GF-D8 (cell line): ENCODE results near the gene ASH1L.
"Not testable (repeated sequence)": the region's sequence is repeated elsewhere in the genome, so short reads cannot be mapped to it uniquely, and the experiment has no call there.

Source experiments
- DNase-seq: peaks from one replicate; lab custom pipeline; 2025; lab: John Stamatoyannopoulos, UW

The ASH1L gene

GRCh38 chr1:155493595-155493994 lies 69.0 kb downstream of the ASH1L start:
- DNase-seq = not testable (repeated sequence)

- not testable (repeated sequence) for DNase-seq
Measured at GRCh38 chr1:155488419-155488818, 74.2 kb downstream of the ASH1L start.

GRCh38 chr1:155487541-155487940 lies 75.1 kb downstream of the ASH1L start:
- no peak for DNase-seq

GRCh38 chr1:155486952-155487351 lies 75.7 kb downstream of the ASH1L start:
- DNase-seq = not testable (repeated sequence)

GRCh38 chr1:155485945-155486344 lies 76.7 kb downstream of the ASH1L start:
- no peak for DNase-seq

- no peak for DNase-seq
Measured at GRCh38 chr1:155485222-155485621, 77.4 kb downstream of the ASH1L start.

- DNase-seq = no peak
Measured at GRCh38 chr1:155481741-155482241, 80.8 kb downstream of the ASH1L start.

GRCh38 chr1:155479205-155479604 lies 83.4 kb downstream of the ASH1L start:
- DNase-seq = no peak

GRCh38 chr1:155478270-155478852 lies 84.2 kb downstream of the ASH1L start:
- DNase-seq = no peak

GRCh38 chr1:155474146-155474545 lies 88.5 kb downstream of the ASH1L start:
- DNase-seq = no peak

GRCh38 chr1:155473151-155473821 lies 89.3 kb downstream of the ASH1L start:
- DNase-seq = no peak

- no peak for DNase-seq
Measured at GRCh38 chr1:155472491-155473083, 90.0 kb downstream of the ASH1L start.

GRCh38 chr1:155471891-155472290 lies 90.7 kb downstream of the ASH1L start:
- no peak for DNase-seq

- DNase-seq = no peak
Measured at GRCh38 chr1:155471026-155471425, 91.6 kb downstream of the ASH1L start.

- no peak for DNase-seq
Measured at GRCh38 chr1:155466996-155467395, 95.6 kb downstream of the ASH1L start.

- DNase-seq = no peak
Measured at GRCh38 chr1:155466617-155466972, 96.0 kb downstream of the ASH1L start.

GRCh38 chr1:155463865-155464650 lies 98.5 kb downstream of the ASH1L start:
- DNase-seq = no peak

GRCh38 chr1:155458111-155458510 lies 104.5 kb downstream of the ASH1L start:
- no peak for DNase-seq

- DNase-seq = no peak
Measured at GRCh38 chr1:155457266-155457665, 105.3 kb downstream of the ASH1L start.

- no peak for DNase-seq
Measured at GRCh38 chr1:155455588-155456195, 106.9 kb downstream of the ASH1L start.

- DNase-seq = no peak
Measured at GRCh38 chr1:155454096-155454495, 108.5 kb downstream of the ASH1L start.

GRCh38 chr1:155453141-155453540 lies 109.5 kb downstream of the ASH1L start:
- DNase-seq = no peak
